NOMO-1 treated with dmso at 0.1 percent for 144 hours (cell line): ENCODE data around the gene TBL1XR1.

ENCODE experiments used
- DNase-seq: peaks from one replicate; lab custom pipeline; 2025; ENCODE audit not compliant: unreplicated experiment; lab: John Stamatoyannopoulos, UW

TBL1XR1 gene

GRCh38 chr3:177110386-177110785, 86.9 kb downstream of the TBL1XR1 start:
- no peak for DNase-seq

GRCh38 chr3:177109688-177110330, 87.5 kb downstream of the TBL1XR1 start:
- DNase-seq: no peak

GRCh38 chr3:177108648-177109047, 88.6 kb downstream of the TBL1XR1 start:
- no peak for DNase-seq

GRCh38 chr3:177107461-177108239, 89.6 kb downstream of the TBL1XR1 start:
- no peak for DNase-seq

- no peak for DNase-seq
These were observed 90.7 kb downstream of the TBL1XR1 start for GRCh38 chr3:177106594-177106993.

- no peak for DNase-seq
These were observed 91.1 kb downstream of the TBL1XR1 start for GRCh38 chr3:177106184-177106583.

GRCh38 chr3:177105623-177106022, 91.7 kb downstream of the TBL1XR1 start:
- DNase-seq: no peak

GRCh38 chr3:177104299-177104992, 92.8 kb downstream of the TBL1XR1 start:
- DNase-seq: no peak

GRCh38 chr3:177102553-177102952, 94.7 kb downstream of the TBL1XR1 start:
- DNase-seq: no peak

- no peak for DNase-seq
These were observed 98.7 kb downstream of the TBL1XR1 start for GRCh38 chr3:177098551-177098950.

GRCh38 chr3:177096615-177097014, 100.7 kb downstream of the TBL1XR1 start:
- no peak for DNase-seq

GRCh38 chr3:177093966-177094365, 103.3 kb downstream of the TBL1XR1 start:
- DNase-seq: no peak

GRCh38 chr3:177089901-177090300, 107.4 kb downstream of the TBL1XR1 start:
- no peak for DNase-seq

GRCh38 chr3:177089110-177089509, 108.2 kb downstream of the TBL1XR1 start:
- DNase-seq: no peak

- no peak for DNase-seq
These were observed 111.5 kb downstream of the TBL1XR1 start for GRCh38 chr3:177085794-177086193.

- DNase-seq: no peak
These were observed 112.7 kb downstream of the TBL1XR1 start for GRCh38 chr3:177084616-177085015.

- DNase-seq: no peak
These were observed 117.2 kb downstream of the TBL1XR1 start for GRCh38 chr3:177080122-177080521.

- DNase-seq: no peak
These were observed 117.6 kb downstream of the TBL1XR1 start for GRCh38 chr3:177079684-177080083.

GRCh38 chr3:177071496-177072156, 125.7 kb downstream of the TBL1XR1 start:
- no peak for DNase-seq

GRCh38 chr3:177069514-177070329, 127.6 kb downstream of the TBL1XR1 start:
- no peak for DNase-seq

- no peak for DNase-seq
These were observed 128.3 kb downstream of the TBL1XR1 start for GRCh38 chr3:177068967-177069366.
